ENCODE data around the gene TNFAIP8L3. TPM values are rescaled to one million over a fixed set of nuclear protein-coding genes. Genes with fewer than 3 reads are reported as not detected.

Gene TNFAIP8L3
- total RNA-seq, 1 donor: 8.3 TPM

GRCh38 chr15:51087513-51087912 is 7.2 kb downstream of the TNFAIP8L3 start:
- no peak for DNase-seq (ENCODE audit: insufficient read length, low spot score, missing footprints)
- TF ChIP-seq CTCF (IDR thresholded peaks at IDR 0.05; ENCODE audit: extremely low read depth, low read depth, low read length): no peak
- no peaks in the 10 kb centered on the region for H3K27me3 ChIP-seq (ENCODE audit: insufficient read depth, low read length)
- no peak overlapping the region for H3K4me2 ChIP-seq (ENCODE audit: insufficient read depth, low read length)
- no peak overlapping the region for H3K4me3 ChIP-seq (ENCODE audit: insufficient read depth, low read length)
- no peaks in the 10 kb centered on the region for H3K79me2 ChIP-seq (ENCODE audit: insufficient read depth, low read length)
- no peak overlapping the region for H3K27ac ChIP-seq (ENCODE audit: low read depth, low read length)
- H3K4me1 ChIP-seq (ENCODE audit: insufficient read depth, low read length): peaks cover 8% of the 10 kb centered on the region
- H3K36me3 ChIP-seq (ENCODE audit: insufficient read depth, low read length): no peaks in the 10 kb centered on the region
- H4K20me1 ChIP-seq (ENCODE audit: insufficient read depth, low read length): no peaks in the 10 kb centered on the region
- H3K9me3 ChIP-seq (ENCODE audit: low read depth, low read length): no peaks in the 10 kb centered on the region
- no peak overlapping the region for H2AFZ ChIP-seq (ENCODE audit: low read length)

GRCh38 chr15:51086409-51086808 is 8.3 kb downstream of the TNFAIP8L3 start:
- peaks cover 8% of the 10 kb centered on the region for H3K4me1 ChIP-seq (ENCODE audit: insufficient read depth, low read length)
- no peaks in the 10 kb centered on the region for H3K79me2 ChIP-seq (ENCODE audit: insufficient read depth, low read length)
- no peak overlapping the region for H2AFZ ChIP-seq (ENCODE audit: low read length)
- H3K9me3 ChIP-seq (ENCODE audit: low read depth, low read length): no peaks in the 10 kb centered on the region
- no peak for TF ChIP-seq CTCF (IDR thresholded peaks at IDR 0.05; ENCODE audit: extremely low read depth, low read depth, low read length)
- no peak for DNase-seq (ENCODE audit: insufficient read length, low spot score, missing footprints)
- no peak overlapping the region for H3K27ac ChIP-seq (ENCODE audit: low read depth, low read length)
- H3K4me2 ChIP-seq (ENCODE audit: insufficient read depth, low read length): no peak overlapping the region
- H4K20me1 ChIP-seq (ENCODE audit: insufficient read depth, low read length): no peaks in the 10 kb centered on the region
- no peaks in the 10 kb centered on the region for H3K36me3 ChIP-seq (ENCODE audit: insufficient read depth, low read length)
- H3K27me3 ChIP-seq (ENCODE audit: insufficient read depth, low read length): no peaks in the 10 kb centered on the region
- H3K4me3 ChIP-seq (ENCODE audit: insufficient read depth, low read length): no peak overlapping the region

GRCh38 chr15:51085764-51086163 is 8.9 kb downstream of the TNFAIP8L3 start:
- Histone ChIP-seq H3K4me3 (ENCODE audit: insufficient read depth, low read length) (no peak overlapping the region), H3K27ac (ENCODE audit: low read depth, low read length) (no peak overlapping the region), H3K4me1 (ENCODE audit: insufficient read depth, low read length) (peaks cover 8% of the 10 kb centered on the region), H2AFZ (ENCODE audit: low read length) (no peak overlapping the region), H3K79me2 (ENCODE audit: insufficient read depth, low read length) (no peaks in the 10 kb centered on the region), H3K9me3 (ENCODE audit: low read depth, low read length) (no peaks in the 10 kb centered on the region), H4K20me1 (ENCODE audit: insufficient read depth, low read length) (no peaks in the 10 kb centered on the region), H3K4me2 (ENCODE audit: insufficient read depth, low read length) (no peak overlapping the region), H3K36me3 (ENCODE audit: insufficient read depth, low read length) (no peaks in the 10 kb centered on the region), H3K27me3 (ENCODE audit: insufficient read depth, low read length) (no peaks in the 10 kb centered on the region)
- no peak for DNase-seq (ENCODE audit: insufficient read length, low spot score, missing footprints)
- TF ChIP-seq CTCF (IDR thresholded peaks at IDR 0.05; ENCODE audit: extremely low read depth, low read depth, low read length): no peak

- Histone ChIP-seq H3K4me2 (ENCODE audit: insufficient read depth, low read length) (no peak overlapping the region), H3K4me1 (ENCODE audit: insufficient read depth, low read length) (peaks cover 17% of the 10 kb centered on the region), H3K9me3 (ENCODE audit: low read depth, low read length) (no peaks in the 10 kb centered on the region), H3K27me3 (ENCODE audit: insufficient read depth, low read length) (no peaks in the 10 kb centered on the region), H3K4me3 (ENCODE audit: insufficient read depth, low read length) (no peak overlapping the region), H3K27ac (ENCODE audit: low read depth, low read length) (no peak overlapping the region), H2AFZ (ENCODE audit: low read length) (no peak overlapping the region), H4K20me1 (ENCODE audit: insufficient read depth, low read length) (no peaks in the 10 kb centered on the region), H3K36me3 (ENCODE audit: insufficient read depth, low read length) (no peaks in the 10 kb centered on the region), H3K79me2 (ENCODE audit: insufficient read depth, low read length) (no peaks in the 10 kb centered on the region)
- no peak for DNase-seq (ENCODE audit: insufficient read length, low spot score, missing footprints)
- TF ChIP-seq CTCF (IDR thresholded peaks at IDR 0.05; ENCODE audit: extremely low read depth, low read depth, low read length): no peak
Observed at GRCh38 chr15:51083641-51084166, 11.0 kb downstream of the TNFAIP8L3 start.

All from osteoblast (primary cell).